Activated naive CD8-positive, alpha-beta T cell treated with anti-CD3 and anti-CD28 coated beads, Interleukin-2, amount 10 ng/mL, durations not matched to agents 7 days and 5 days (primary cell): ENCODE results near the gene PCLO. TPM values are rescaled to one million over a fixed set of nuclear protein-coding genes. Genes with fewer than 3 reads are reported as not detected.

ENCODE experiments used
- ATAC-seq: fragments of 150-1000 bp; cut with Tn5 transposase; one replicate; pipeline ENCODE4 v1.10.0; 2021; ENCODE audit warnings: low read depth, moderate library complexity
- POLR2A ChIA-PET: fragments of 350-600 bp; sonication (Branson Sonifier 250); formaldehyde crosslinking; loops from one replicate; lab custom pipeline; 2021; ENCODE audit warnings: antibody characterized with exemption; lab: Charles Lee
- DNase-seq: peaks from one replicate; pipeline ENCODE4 v3.0.0; 2021
- H3K27ac Mint-ChIP-seq: one replicate; pipeline ENCODE4 v1.8.0; 2022; ENCODE audit warnings: mild to moderate bottlenecking, mixed read lengths
- H3K27me3 Mint-ChIP-seq: one replicate; pipeline ENCODE4 v1.8.0; 2022; ENCODE audit warnings: mild to moderate bottlenecking, moderate library complexity, mixed read lengths
- H3K36me3 Mint-ChIP-seq: one replicate; pipeline ENCODE4 v1.8.0; 2021; ENCODE audit warnings: mild to moderate bottlenecking, mixed read lengths
- H3K4me1 Mint-ChIP-seq: one replicate; pipeline ENCODE4 v1.8.0; 2021; ENCODE audit warnings: mixed read lengths
- H3K4me3 Mint-ChIP-seq: one replicate; pipeline ENCODE4 v1.8.0; 2022; ENCODE audit warnings: mild to moderate bottlenecking, moderate library complexity, mixed read lengths
- H3K9me3 Mint-ChIP-seq: one replicate; pipeline ENCODE4 v1.8.0; 2021; ENCODE audit warnings: mixed read lengths
- total RNA-seq, 2 experiments: library from RNA; stranded (reverse); gene quantifications; one replicate each; pipeline ENCODE4 v1.2.3, GENCODE V29; 2021

PCLO gene
- total RNA-seq, 2 experiments from 2014 or later = not detected

- DNase-seq (no peak), ATAC-seq (no peak)
- no peak overlapping the region for H3K27ac Mint-ChIP-seq
- no peaks in the 10 kb centered on the region for H3K4me1 Mint-ChIP-seq
- no peaks in the 10 kb centered on the region for H3K36me3 Mint-ChIP-seq
- POLR2A ChIA-PET = no interaction called here
- H3K9me3 Mint-ChIP-seq = no peaks in the 10 kb centered on the region
- H3K27me3 Mint-ChIP-seq = no peaks in the 10 kb centered on the region
- no peak overlapping the region for H3K4me3 Mint-ChIP-seq
Observed at GRCh38 chr7:83001362-83002040, 161.2 kb downstream of the PCLO start.

- Mint-ChIP-seq H3K9me3 (peaks cover 1% of the 10 kb centered on the region), H3K36me3 (no peaks in the 10 kb centered on the region), H3K4me3 (no peak overlapping the region), H3K27me3 (no peaks in the 10 kb centered on the region), H3K27ac (no peak overlapping the region), H3K4me1 (no peaks in the 10 kb centered on the region)
- POLR2A ChIA-PET = no interaction called here
- DNase-seq (no peak), ATAC-seq (no peak)
Observed at GRCh38 chr7:82998436-82998835, 164.2 kb downstream of the PCLO start.

GRCh38 chr7:82985144-82985802 is 177.4 kb downstream of the PCLO start:
- Mint-ChIP-seq H3K9me3 (no peaks in the 10 kb centered on the region), H3K27ac (no peak overlapping the region), H3K36me3 (no peaks in the 10 kb centered on the region), H3K4me3 (no peak overlapping the region), H3K4me1 (no peaks in the 10 kb centered on the region), H3K27me3 (no peaks in the 10 kb centered on the region)
- DNase-seq (no peak), ATAC-seq (no peak)
- POLR2A ChIA-PET = no interaction called here

- H3K9me3 Mint-ChIP-seq = no peaks in the 10 kb centered on the region
- no peak overlapping the region for H3K4me3 Mint-ChIP-seq
- no peaks in the 10 kb centered on the region for H3K27me3 Mint-ChIP-seq
- no peaks in the 10 kb centered on the region for H3K4me1 Mint-ChIP-seq
- ATAC-seq = no peak
- H3K27ac Mint-ChIP-seq = no peak overlapping the region
- no peaks in the 10 kb centered on the region for H3K36me3 Mint-ChIP-seq
- DNase-seq = no peak
- POLR2A ChIA-PET = no interaction called here
Observed at GRCh38 chr7:82980130-82980788, 182.4 kb downstream of the PCLO start.

- H3K9me3 Mint-ChIP-seq = no peaks in the 10 kb centered on the region
- no peak for DNase-seq
- POLR2A ChIA-PET = no interaction called here
- H3K4me3 Mint-ChIP-seq = no peak overlapping the region
- H3K4me1 Mint-ChIP-seq = no peaks in the 10 kb centered on the region
- no peak for ATAC-seq
- H3K27ac Mint-ChIP-seq = no peak overlapping the region
- H3K27me3 Mint-ChIP-seq = no peaks in the 10 kb centered on the region
- H3K36me3 Mint-ChIP-seq = no peaks in the 10 kb centered on the region
Observed at GRCh38 chr7:82975811-82976468, 186.7 kb downstream of the PCLO start.

- Mint-ChIP-seq H3K36me3 (no peaks in the 10 kb centered on the region), H3K4me3 (no peak overlapping the region), H3K4me1 (no peaks in the 10 kb centered on the region), H3K9me3 (no peaks in the 10 kb centered on the region), H3K27me3 (no peaks in the 10 kb centered on the region), H3K27ac (no peak overlapping the region)
- DNase-seq (no peak), ATAC-seq (no peak)
- POLR2A ChIA-PET = no interaction called here
Observed at GRCh38 chr7:82972135-82972534, 190.5 kb downstream of the PCLO start.

GRCh38 chr7:82965088-82966036 is 197.3 kb downstream of the PCLO start:
- H3K9me3 Mint-ChIP-seq = peaks cover 1% of the 10 kb centered on the region
- POLR2A ChIA-PET = no interaction called here
- H3K36me3 Mint-ChIP-seq = no peaks in the 10 kb centered on the region
- DNase-seq (no peak), ATAC-seq (no peak)
- H3K27ac Mint-ChIP-seq = no peak overlapping the region
- no peaks in the 10 kb centered on the region for H3K4me1 Mint-ChIP-seq
- no peaks in the 10 kb centered on the region for H3K27me3 Mint-ChIP-seq
- H3K4me3 Mint-ChIP-seq = no peak overlapping the region

- ATAC-seq = no peak
- Mint-ChIP-seq H3K9me3 (peaks cover 1% of the 10 kb centered on the region), H3K27ac (no peak overlapping the region), H3K4me1 (no peaks in the 10 kb centered on the region), H3K36me3 (no peaks in the 10 kb centered on the region), H3K4me3 (no peak overlapping the region), H3K27me3 (no peaks in the 10 kb centered on the region)
- POLR2A ChIA-PET = no interaction called here
- no peak for DNase-seq
Observed at GRCh38 chr7:82964150-82964882, 198.4 kb downstream of the PCLO start.

- Mint-ChIP-seq H3K4me1 (no peaks in the 10 kb centered on the region), H3K9me3 (peaks cover 1% of the 10 kb centered on the region), H3K4me3 (no peak overlapping the region), H3K36me3 (no peaks in the 10 kb centered on the region), H3K27me3 (no peaks in the 10 kb centered on the region), H3K27ac (no peak overlapping the region)
- POLR2A ChIA-PET = no interaction called here
- ATAC-seq (no peak), DNase-seq (no peak)
Observed at GRCh38 chr7:82961240-82961639, 201.4 kb downstream of the PCLO start.

- H3K36me3 Mint-ChIP-seq = no peaks in the 10 kb centered on the region
- no peak for ATAC-seq
- H3K9me3 Mint-ChIP-seq = no peaks in the 10 kb centered on the region
- H3K27me3 Mint-ChIP-seq = no peaks in the 10 kb centered on the region
- no peaks in the 10 kb centered on the region for H3K4me1 Mint-ChIP-seq
- no peak overlapping the region for H3K4me3 Mint-ChIP-seq
- POLR2A ChIA-PET = no interaction called here
- DNase-seq = no peak
- H3K27ac Mint-ChIP-seq = no peak overlapping the region
Observed at GRCh38 chr7:82959528-82959927, 203.2 kb downstream of the PCLO start.

- Mint-ChIP-seq H3K36me3 (no peaks in the 10 kb centered on the region), H3K27ac (no peak overlapping the region), H3K4me1 (no peaks in the 10 kb centered on the region), H3K27me3 (no peaks in the 10 kb centered on the region), H3K9me3 (peaks cover 1% of the 10 kb centered on the region), H3K4me3 (no peak overlapping the region)
- DNase-seq (no peak), ATAC-seq (no peak)
- POLR2A ChIA-PET = no interaction called here
Observed at GRCh38 chr7:82957521-82957920, 205.2 kb downstream of the PCLO start.

- no peaks in the 10 kb centered on the region for H3K4me1 Mint-ChIP-seq
- no peaks in the 10 kb centered on the region for H3K27me3 Mint-ChIP-seq
- H3K27ac Mint-ChIP-seq = peak overlapping the region; percentile 11
- DNase-seq = no peak
- peaks cover 7% of the 10 kb centered on the region for H3K9me3 Mint-ChIP-seq
- ATAC-seq = no peak
- H3K4me3 Mint-ChIP-seq = no peak overlapping the region
- H3K36me3 Mint-ChIP-seq = no peaks in the 10 kb centered on the region
- POLR2A ChIA-PET = no interaction called here
Observed at GRCh38 chr7:82953324-82954027, 209.2 kb downstream of the PCLO start.
